Activated CD8-positive, alpha-beta memory T cell treated with anti-CD3 and anti-CD28 coated beads, Interleukin-2, amount 10 ng/mL, durations not matched to agents 7 days and 5 days (primary cell): ENCODE data around the gene TNS1. TPM values are rescaled to one million over a fixed set of nuclear protein-coding genes. Genes with fewer than 3 reads are reported as not detected.

Source experiments
- ATAC-seq: fragments of 150-1000 bp; cut with Tn5 transposase; one replicate; pipeline ENCODE4 v1.10.0; 2021; ENCODE audit warnings: moderate library complexity
- CTCF ChIA-PET: fragments of 350-600 bp; sonication (Branson Sonifier 250); formaldehyde crosslinking; loops from one replicate; lab custom pipeline; 2021; ENCODE audit warnings: antibody characterized with exemption; lab: Charles Lee
- DNase-seq: peaks from one replicate; pipeline ENCODE4 v3.0.0-alpha.2; 2020
- H3K27ac Mint-ChIP-seq: one replicate; pipeline ENCODE4 v1.8.0; 2021; ENCODE audit warnings: mild to moderate bottlenecking, mixed read lengths
- H3K27me3 Mint-ChIP-seq: one replicate; pipeline ENCODE4 v1.8.0; 2021; ENCODE audit warnings: mixed read lengths
- H3K36me3 Mint-ChIP-seq: one replicate; pipeline ENCODE4 v1.8.0; 2021; ENCODE audit warnings: mild to moderate bottlenecking, mixed read lengths
- H3K4me1 Mint-ChIP-seq: one replicate; pipeline ENCODE4 v1.8.0; 2021; ENCODE audit warnings: mixed read lengths
- H3K4me3 Mint-ChIP-seq: one replicate; pipeline ENCODE4 v1.8.0; 2021; ENCODE audit warnings: mild to moderate bottlenecking, moderate library complexity, mixed read lengths
- H3K9me3 Mint-ChIP-seq: one replicate; pipeline ENCODE4 v1.8.0; 2022; ENCODE audit warnings: low read depth, mixed read lengths
- total RNA-seq, 2 experiments: library from RNA; stranded (reverse); gene quantifications; one replicate each; pipeline ENCODE4 v1.2.3, GENCODE V29; 2021

TNS1 gene
- total RNA-seq, 2 experiments from 2014 or later = 1.4 to 4.4 TPM

DNA sequence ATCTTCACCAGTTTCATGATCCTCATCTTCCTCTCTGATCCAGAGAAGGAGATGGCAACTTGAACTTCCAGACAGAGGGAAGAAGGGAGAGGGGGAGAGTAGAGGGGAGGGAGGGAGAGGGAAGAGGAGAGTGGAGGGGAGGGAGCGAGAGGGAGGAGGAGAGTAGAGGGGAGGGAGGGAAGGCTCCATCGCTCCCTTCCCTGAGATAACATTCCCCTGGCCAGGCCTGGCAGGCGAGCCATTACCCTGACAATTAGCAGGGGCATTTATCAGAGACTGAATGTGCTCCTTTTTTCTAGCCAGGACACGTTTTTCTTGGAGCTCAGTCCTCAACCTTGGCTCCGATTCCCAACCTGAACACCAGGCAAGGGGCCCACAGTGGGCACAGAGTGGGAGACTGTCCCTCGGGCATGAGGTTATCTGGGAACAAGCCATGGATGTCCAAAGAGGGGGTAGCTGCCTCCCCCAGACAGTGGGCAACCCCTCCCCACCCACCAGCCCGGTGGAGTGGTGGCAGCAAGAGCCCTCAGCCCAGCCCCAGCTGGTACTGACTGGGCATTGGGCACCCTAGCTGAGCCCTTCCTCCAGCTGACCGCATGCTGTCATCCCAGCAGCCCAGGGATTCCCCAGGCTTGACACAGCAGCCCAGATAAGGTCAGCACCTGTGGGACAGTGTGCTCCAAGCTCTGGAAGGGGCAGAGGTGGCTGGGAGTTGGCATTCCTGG, 81.8 kb downstream of the TNS1 start:
- ATAC-seq (no peak), DNase-seq (no peak)
- CTCF ChIA-PET = interaction anchor here (1.4 to 3.0 kb wide), 2 partner anchors 34 to 135 kb away, joined by 4 to 7 read pairs; no protein-coding TSS in a partner anchor
- H3K27me3 Mint-ChIP-seq = peaks cover 5% of the 10 kb centered on the region
- no peaks in the 10 kb centered on the region for H3K4me1 Mint-ChIP-seq
- H3K36me3 Mint-ChIP-seq = no peaks in the 10 kb centered on the region
- no peak overlapping the region for H3K27ac Mint-ChIP-seq
- H3K4me3 Mint-ChIP-seq = no peak overlapping the region
- H3K9me3 Mint-ChIP-seq = no peaks in the 10 kb centered on the region

DNA sequence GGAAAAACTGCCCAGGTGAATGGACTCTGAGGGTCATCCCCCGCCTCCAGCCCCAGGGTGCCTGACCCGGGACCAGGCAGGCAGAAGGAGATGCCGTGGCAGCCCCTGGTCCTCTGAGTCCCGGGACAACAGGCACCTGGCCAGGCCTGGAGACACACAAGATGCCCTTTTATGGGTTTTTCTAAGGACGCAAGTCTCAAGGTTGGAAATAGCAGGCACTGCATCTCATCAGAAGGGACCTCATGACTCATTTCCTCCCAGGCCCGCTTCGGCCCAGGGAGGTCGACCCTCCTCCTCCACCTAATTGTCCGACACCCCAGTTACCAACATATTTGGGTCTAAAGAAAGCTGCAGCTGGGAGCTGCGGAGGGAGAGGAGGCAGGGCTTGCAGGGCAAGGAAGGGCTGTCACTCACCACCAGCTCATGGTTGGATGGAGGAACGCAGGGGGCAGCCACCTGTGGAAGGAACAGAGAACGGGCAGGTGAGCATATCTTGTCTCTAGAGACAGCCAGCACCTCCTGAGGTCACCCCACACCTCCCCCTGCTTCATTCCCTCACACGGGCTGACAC, 82.9 kb downstream of the TNS1 start:
- Mint-ChIP-seq H3K27me3 (peaks cover 5% of the 10 kb centered on the region), H3K4me3 (no peak overlapping the region), H3K36me3 (no peaks in the 10 kb centered on the region), H3K27ac (no peak overlapping the region), H3K9me3 (no peaks in the 10 kb centered on the region), H3K4me1 (no peaks in the 10 kb centered on the region)
- no peak for DNase-seq
- ATAC-seq = no peak
- CTCF ChIA-PET = interaction anchor here (3.0 kb wide), 1 partner anchor 134 kb away, joined by 7 read pairs; no protein-coding TSS in a partner anchor

DNA sequence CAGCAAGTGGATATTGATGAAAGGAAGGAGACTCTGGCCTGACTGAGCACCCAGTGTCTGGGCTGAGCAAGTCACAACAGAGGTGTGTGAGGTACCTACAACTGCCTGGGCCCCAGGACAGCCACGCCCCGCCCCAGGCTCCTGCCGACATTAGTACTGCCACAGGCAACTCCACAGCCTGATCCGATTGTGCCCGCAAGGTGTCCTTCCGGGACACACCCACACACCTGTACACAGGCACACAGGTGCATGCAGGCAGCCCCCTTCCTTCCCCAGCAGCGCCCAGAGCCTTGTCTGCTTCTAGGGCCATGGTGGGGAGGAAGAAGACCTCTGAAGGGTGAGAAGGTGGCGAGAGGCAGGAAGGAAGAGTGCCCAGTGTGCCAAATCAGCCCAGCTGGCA, 83.6 kb downstream of the TNS1 start:
- no peaks in the 10 kb centered on the region for H3K4me1 Mint-ChIP-seq
- H3K4me3 Mint-ChIP-seq = no peak overlapping the region
- DNase-seq (no peak), ATAC-seq (no peak)
- no peak overlapping the region for H3K27ac Mint-ChIP-seq
- CTCF ChIA-PET = no interaction called here
- peaks cover 5% of the 10 kb centered on the region for H3K27me3 Mint-ChIP-seq
- no peaks in the 10 kb centered on the region for H3K36me3 Mint-ChIP-seq
- no peaks in the 10 kb centered on the region for H3K9me3 Mint-ChIP-seq

DNA sequence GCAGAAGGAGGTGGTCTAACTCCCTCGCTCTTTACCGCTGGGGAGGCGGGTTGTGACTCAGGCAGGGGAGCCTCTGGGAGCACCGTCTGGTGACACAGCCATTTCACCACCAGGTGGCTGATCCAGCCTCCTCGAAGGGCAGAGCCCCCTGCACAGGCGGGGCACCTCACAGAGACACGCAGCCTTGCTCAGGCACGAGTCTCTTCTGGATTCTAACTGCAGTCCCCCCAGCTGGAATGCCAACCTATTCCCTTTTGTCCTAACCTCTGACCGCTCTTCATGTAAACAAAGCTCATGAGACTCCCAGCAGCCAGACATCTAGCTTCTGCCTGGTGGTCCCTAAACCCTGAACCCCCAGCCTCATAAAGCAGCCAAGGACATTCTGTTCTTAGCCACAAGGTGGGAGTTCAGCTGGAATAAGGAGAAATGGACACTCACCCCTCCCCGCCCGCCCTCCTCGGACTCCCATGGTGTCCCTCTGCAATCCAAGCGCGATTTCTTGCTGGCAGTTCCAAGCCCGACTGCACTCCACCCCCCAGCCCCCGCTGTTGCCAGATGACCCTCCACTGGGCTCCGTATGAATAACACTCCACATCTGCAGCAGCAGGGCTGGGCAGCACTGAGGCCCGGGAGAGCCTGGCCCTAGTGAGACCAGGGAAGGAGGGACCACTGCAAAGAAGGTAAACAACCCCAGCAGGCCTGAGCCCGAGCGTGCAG, 84.3 kb downstream of the TNS1 start:
- Mint-ChIP-seq H3K4me3 (no peak overlapping the region), H3K27me3 (peaks cover 5% of the 10 kb centered on the region), H3K9me3 (no peaks in the 10 kb centered on the region), H3K27ac (no peak overlapping the region), H3K4me1 (no peaks in the 10 kb centered on the region), H3K36me3 (no peaks in the 10 kb centered on the region)
- CTCF ChIA-PET = no interaction called here
- DNase-seq = no peak
- ATAC-seq = no peak

DNA sequence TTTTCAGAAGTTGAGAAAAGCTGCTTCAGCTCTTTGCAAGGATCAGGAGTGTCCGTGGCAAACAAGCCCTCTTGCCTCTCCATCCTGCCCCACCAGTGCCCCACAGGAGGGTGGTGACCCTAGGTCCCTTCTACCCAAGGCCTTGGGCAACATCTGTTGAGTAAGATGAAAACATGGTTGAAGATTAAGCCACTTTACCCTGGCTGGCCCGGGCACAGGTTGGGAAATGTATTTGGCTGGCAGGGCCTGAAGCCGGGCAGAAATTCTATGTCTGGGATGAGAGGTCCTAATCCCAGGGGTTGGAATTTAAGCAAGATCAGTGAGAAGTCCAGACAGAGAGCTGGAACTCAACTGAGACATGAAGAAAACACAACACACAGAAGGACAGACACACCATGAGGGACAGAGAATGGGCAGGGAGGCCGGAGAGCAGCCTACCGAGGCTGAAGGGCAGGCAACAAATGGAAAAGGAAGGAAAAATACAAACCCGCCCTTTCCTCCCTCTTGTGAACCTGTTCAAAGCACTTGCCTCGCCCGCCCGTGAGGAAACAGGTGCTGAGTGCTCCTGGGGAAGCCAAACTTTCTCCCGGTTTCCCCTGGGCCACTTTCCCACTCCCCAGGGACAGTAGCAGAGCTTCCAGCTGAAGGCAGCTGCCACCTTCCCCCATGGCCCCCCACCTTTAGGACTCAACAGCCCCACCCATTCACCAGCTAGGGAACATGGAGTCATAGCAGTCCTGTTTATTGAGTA, 86.1 kb downstream of the TNS1 start:
- Mint-ChIP-seq H3K36me3 (no peaks in the 10 kb centered on the region), H3K27ac (no peak overlapping the region), H3K27me3 (peaks cover 5% of the 10 kb centered on the region), H3K9me3 (no peaks in the 10 kb centered on the region), H3K4me1 (no peaks in the 10 kb centered on the region), H3K4me3 (no peak overlapping the region)
- no peak for DNase-seq
- no peak for ATAC-seq
- CTCF ChIA-PET = no interaction called here

DNA sequence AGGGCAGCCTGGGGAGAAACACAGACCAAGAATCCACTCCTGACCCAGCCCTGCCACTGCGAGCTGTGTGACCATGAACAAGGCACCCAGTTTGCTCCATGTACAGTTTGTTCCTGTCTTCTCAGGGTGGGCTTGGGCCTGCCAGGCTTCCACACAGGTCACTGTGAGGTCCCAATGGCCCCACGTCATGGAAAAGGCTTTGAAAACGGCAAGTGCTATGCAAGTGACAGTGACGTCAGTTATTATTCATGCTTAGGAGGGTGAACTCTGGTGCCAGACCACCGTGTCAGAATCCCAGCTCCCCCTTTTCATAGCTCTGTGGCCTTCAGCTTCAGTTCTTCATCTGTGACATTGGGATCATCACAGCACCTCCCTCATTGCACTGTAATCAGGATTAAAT, 87.1 kb downstream of the TNS1 start:
- H3K36me3 Mint-ChIP-seq = no peaks in the 10 kb centered on the region

DNA sequence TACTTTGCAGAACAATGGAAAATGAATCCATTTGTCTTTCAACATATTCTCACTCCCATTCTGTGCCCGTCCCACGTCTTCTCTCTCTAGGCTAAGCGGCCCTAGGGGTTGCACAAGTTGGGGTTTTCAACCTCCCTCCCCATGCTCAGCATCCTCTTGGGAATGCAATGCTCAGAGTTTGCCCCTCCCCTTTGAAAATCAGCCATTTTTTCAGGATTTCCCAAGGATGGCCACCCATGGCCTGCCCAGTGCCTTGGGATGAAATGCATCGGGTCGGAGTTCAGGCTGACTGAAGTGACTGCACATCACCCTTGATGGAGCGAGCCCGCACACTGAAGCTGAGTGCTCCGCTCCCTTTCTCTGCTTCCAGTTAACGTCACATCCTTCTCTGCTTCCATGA, 87.9 kb downstream of the TNS1 start:
- Mint-ChIP-seq H3K27ac (no peak overlapping the region), H3K4me3 (no peak overlapping the region), H3K9me3 (no peaks in the 10 kb centered on the region), H3K27me3 (peaks cover 2% of the 10 kb centered on the region), H3K36me3 (no peaks in the 10 kb centered on the region), H3K4me1 (no peaks in the 10 kb centered on the region)
- CTCF ChIA-PET = no interaction called here
- no peak for DNase-seq
- no peak for ATAC-seq

More for the DNA sequence above, 87.1 kb downstream of the TNS1 start:
- H3K4me1 Mint-ChIP-seq = no peaks in the 10 kb centered on the region
- H3K27ac Mint-ChIP-seq = no peak overlapping the region
- peaks cover 5% of the 10 kb centered on the region for H3K27me3 Mint-ChIP-seq
- CTCF ChIA-PET = no interaction called here
- ATAC-seq (no peak), DNase-seq (no peak)
- no peak overlapping the region for H3K4me3 Mint-ChIP-seq
- no peaks in the 10 kb centered on the region for H3K9me3 Mint-ChIP-seq

DNA sequence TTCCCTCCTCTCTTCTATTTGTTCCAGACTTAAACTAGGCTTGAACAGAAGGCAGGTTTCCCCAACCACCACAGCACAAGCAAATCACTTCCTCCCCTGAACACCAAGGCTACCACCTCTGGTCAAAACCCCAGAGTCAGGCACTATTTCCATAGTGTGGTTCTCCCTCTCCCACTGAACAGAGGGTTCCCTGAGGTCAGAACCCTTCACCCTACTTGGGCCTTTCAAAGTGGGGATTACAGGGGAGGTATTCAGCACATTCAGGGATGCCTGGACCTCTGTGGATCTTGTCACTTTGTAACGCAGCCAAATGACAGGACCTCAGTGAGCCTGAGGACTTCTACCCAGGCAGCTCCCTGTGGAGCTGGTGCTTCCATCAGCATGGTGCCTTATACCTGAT, 88.7 kb downstream of the TNS1 start:
- no peak overlapping the region for H3K27ac Mint-ChIP-seq
- CTCF ChIA-PET = no interaction called here
- DNase-seq (no peak), ATAC-seq (no peak)
- no peaks in the 10 kb centered on the region for H3K4me1 Mint-ChIP-seq
- H3K27me3 Mint-ChIP-seq = peaks cover 2% of the 10 kb centered on the region
- H3K9me3 Mint-ChIP-seq = no peaks in the 10 kb centered on the region
- no peaks in the 10 kb centered on the region for H3K36me3 Mint-ChIP-seq
- no peak overlapping the region for H3K4me3 Mint-ChIP-seq

DNA sequence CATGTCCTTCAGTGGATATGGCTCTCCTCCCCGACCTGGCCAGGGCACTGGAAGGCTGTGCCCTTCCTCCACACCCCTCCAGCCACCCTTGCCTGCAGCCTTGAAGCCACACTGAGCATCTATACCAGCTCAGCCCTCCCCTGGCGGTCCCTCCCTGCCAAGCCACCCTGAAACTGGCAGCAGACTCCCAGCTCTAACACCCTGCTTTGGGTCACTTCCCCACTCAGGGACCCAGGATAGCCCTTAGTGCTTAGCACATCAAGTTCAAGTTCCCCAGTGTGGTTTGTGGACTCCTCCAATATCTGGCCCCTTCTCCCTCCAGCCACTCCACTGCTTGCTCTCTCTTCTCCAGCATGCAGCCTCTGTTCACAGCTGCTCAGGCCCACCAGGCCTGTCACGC, 89.4 kb downstream of the TNS1 start:
- ATAC-seq = no peak
- DNase-seq = no peak

DNA sequence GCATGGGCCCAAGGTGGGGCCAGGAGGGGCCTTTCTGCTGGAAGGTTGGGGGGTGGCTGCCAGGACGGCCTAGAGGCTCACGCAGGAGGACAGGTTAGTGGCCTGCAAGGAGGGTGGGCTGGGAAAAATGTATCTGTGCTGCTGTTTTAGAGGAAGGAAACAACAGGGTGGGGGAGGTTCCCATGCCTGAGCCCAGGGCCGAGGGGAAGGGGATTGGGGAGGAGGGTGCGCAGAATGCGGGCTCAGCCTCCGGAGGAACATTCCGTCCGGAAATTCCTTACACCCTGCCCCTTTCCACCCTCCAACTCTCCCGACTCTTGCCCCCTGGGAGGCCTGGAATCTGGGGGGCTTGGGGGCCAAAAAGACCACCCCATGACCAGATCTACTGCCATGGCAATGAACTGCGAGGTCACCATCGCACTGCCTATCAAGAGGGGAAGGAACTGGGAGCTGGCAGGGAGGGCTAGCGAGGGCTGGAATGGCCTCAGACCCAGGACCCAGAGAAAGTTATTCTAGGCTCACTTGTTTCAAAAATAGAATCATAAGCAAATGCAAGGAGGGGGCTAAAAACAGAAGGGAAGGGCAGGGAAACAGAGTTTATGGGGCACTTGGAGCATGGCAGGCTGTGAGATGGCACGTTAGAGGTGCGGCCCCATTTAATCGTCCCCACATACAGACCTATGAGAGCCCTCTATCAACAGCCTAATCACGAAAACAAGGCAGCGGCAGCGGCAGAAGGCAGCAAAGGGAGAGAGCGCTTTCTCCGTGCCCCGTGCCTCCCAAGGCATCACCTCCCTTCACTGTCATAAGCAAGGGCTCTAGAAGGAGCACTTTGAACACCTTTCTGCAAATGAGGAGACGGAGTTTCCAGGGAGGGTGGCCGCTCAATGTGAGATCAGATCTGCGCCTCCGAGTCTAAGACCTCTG, 90.4 kb downstream of the TNS1 start:
- Mint-ChIP-seq H3K27me3 (peaks cover 13% of the 10 kb centered on the region), H3K9me3 (no peaks in the 10 kb centered on the region), H3K4me1 (no peaks in the 10 kb centered on the region), H3K36me3 (no peaks in the 10 kb centered on the region), H3K27ac (no peak overlapping the region), H3K4me3 (no peak overlapping the region)
- DNase-seq (no peak), ATAC-seq (no peak)
- CTCF ChIA-PET = no interaction called here

More for the DNA sequence above, 89.4 kb downstream of the TNS1 start:
- H3K4me1 Mint-ChIP-seq = no peaks in the 10 kb centered on the region
- no peaks in the 10 kb centered on the region for H3K36me3 Mint-ChIP-seq
- no peaks in the 10 kb centered on the region for H3K9me3 Mint-ChIP-seq
- CTCF ChIA-PET = no interaction called here
- no peak overlapping the region for H3K27ac Mint-ChIP-seq
- peaks cover 2% of the 10 kb centered on the region for H3K27me3 Mint-ChIP-seq
- no peak overlapping the region for H3K4me3 Mint-ChIP-seq

DNA sequence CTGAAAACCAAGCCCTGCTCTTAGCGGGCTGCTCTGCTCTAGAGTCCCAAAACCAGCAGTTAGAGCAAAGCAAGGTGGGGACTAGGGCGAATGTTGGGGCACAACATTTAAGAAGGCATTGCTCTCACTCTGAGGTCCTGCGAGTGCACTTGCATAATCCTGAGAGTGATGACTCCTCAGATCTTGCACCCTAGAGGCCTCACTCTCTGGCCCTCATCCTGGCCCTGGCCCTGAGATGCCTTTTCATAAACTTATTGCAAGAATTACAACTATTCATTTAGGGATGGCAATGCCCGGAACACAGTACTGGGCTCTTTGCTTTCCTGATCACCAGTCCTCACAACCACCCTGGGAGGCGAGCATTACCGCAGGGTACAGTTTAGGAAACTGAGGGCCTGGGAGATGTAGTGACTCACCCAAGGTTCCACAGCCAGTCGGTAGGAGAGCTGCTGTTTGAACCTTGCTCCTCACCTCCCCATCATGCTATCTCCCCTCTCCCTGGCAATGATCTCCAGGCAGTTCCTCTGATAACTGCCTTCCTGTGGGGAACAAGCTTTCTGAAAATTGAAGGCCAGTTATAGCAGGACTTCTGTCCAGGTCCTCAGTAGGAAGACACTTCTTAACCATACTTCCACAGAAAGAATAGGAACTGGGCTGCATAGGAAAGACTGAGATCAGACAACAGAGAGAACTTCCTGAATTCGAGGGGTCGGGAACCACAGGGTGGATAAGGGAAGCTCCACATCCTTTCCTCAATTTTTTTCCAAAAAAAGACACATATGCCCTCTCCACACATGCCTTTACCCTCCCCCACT, 91.3 kb downstream of the TNS1 start:
- no peak overlapping the region for H3K4me3 Mint-ChIP-seq
- peaks cover 17% of the 10 kb centered on the region for H3K27me3 Mint-ChIP-seq
- H3K27ac Mint-ChIP-seq = no peak overlapping the region
- no peaks in the 10 kb centered on the region for H3K4me1 Mint-ChIP-seq
- DNase-seq (no peak), ATAC-seq (no peak)
- CTCF ChIA-PET = no interaction called here
- no peaks in the 10 kb centered on the region for H3K9me3 Mint-ChIP-seq
- no peaks in the 10 kb centered on the region for H3K36me3 Mint-ChIP-seq

DNA sequence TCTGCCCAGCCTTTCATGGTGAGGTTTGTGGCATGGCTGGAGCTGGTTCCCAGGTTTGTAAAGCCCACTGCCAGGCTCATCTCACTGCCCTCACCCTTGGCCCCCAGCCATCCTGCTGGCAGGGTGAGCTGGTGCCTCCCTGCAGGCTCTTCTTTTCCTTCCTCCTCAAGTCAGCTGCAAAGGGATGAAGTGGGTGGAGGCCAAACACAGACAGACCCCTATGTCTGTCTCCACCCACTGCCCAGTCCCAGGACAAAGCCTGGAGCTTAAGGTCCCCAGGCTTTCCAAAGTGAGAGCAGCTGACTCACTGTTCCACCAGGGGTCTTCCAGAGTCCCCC, 92.0 kb downstream of the TNS1 start:
- Mint-ChIP-seq H3K36me3 (no peaks in the 10 kb centered on the region), H3K27ac (no peak overlapping the region), H3K4me1 (peaks cover 2% of the 10 kb centered on the region), H3K27me3 (peaks cover 21% of the 10 kb centered on the region), H3K9me3 (no peaks in the 10 kb centered on the region), H3K4me3 (no peak overlapping the region)
- CTCF ChIA-PET = no interaction called here
- DNase-seq (no peak), ATAC-seq (no peak)
